Measurements from ENCODE around the gene SIDT1. TPM values are rescaled to one million over a fixed set of nuclear protein-coding genes. Genes with fewer than 3 reads are reported as not detected.

The SIDT1 gene
- polyA plus RNA-seq, 6 donors from 2014 or later, result 34.9 to 116 (median 54.8) TPM

GRCh38 chr3:113585228-113585627 lies 52.9 kb downstream of the SIDT1 start:
- DNase-seq (no peak), ATAC-seq (ENCODE audit: low read depth in 2 of 2) (no peak)
- Mint-ChIP-seq H3K4me1 (no peaks in the 10 kb centered on the region), H3K27ac (no peak overlapping the region), H3K9me3 (no peaks in the 10 kb centered on the region), H3K36me3 (peaks cover 24 to 26% of the 10 kb centered on the region in 2 donors), H3K27me3 (no peaks in the 10 kb centered on the region), H3K4me3 (no peak overlapping the region)

GRCh38 chr3:113585720-113586119 lies 53.4 kb downstream of the SIDT1 start:
- DNase-seq (no peak), ATAC-seq (ENCODE audit: low read depth in 2 of 2) (no peak)
- no peaks in the 10 kb centered on the region for H3K9me3 Mint-ChIP-seq
- H3K27me3 Mint-ChIP-seq, result no peaks in the 10 kb centered on the region
- peaks cover 23 to 27% of the 10 kb centered on the region in 2 donors for H3K36me3 Mint-ChIP-seq
- no peak overlapping the region for H3K27ac Mint-ChIP-seq
- no peak overlapping the region for H3K4me3 Mint-ChIP-seq
- no peaks in the 10 kb centered on the region for H3K4me1 Mint-ChIP-seq

GRCh38 chr3:113588806-113589205 lies 56.5 kb downstream of the SIDT1 start:
- DNase-seq, result no peak
- Mint-ChIP-seq H3K27ac (peak overlapping the region in 1 of 6 donors; percentile 41), H3K27me3 (no peaks in the 10 kb centered on the region), H3K4me1 (no peaks in the 10 kb centered on the region), H3K36me3 (peaks cover 20 to 27% of the 10 kb centered on the region in 2 donors), H3K4me3 (no peak overlapping the region), H3K9me3 (no peaks in the 10 kb centered on the region)
- no peak for ATAC-seq (ENCODE audit: low read depth in 2 of 2)

- H3K36me3 Mint-ChIP-seq, result peaks cover 19 to 27% of the 10 kb centered on the region in 2 donors
- DNase-seq (no peak), ATAC-seq (ENCODE audit: low read depth in 2 of 2) (no peak)
- no peaks in the 10 kb centered on the region for H3K9me3 Mint-ChIP-seq
- H3K27me3 Mint-ChIP-seq, result no peaks in the 10 kb centered on the region
- no peak overlapping the region for H3K27ac Mint-ChIP-seq
- no peaks in the 10 kb centered on the region for H3K4me1 Mint-ChIP-seq
- H3K4me3 Mint-ChIP-seq, result no peak overlapping the region
Observed at GRCh38 chr3:113589971-113590370, 57.6 kb downstream of the SIDT1 start.

GRCh38 chr3:113590983-113591382 lies 58.6 kb downstream of the SIDT1 start:
- no peaks in the 10 kb centered on the region for H3K9me3 Mint-ChIP-seq
- H3K4me1 Mint-ChIP-seq, result no peaks in the 10 kb centered on the region
- H3K27ac Mint-ChIP-seq, result peak overlapping the region in 1 of 6 donors; percentile 41
- no peak overlapping the region for H3K4me3 Mint-ChIP-seq
- DNase-seq, result no peak
- H3K27me3 Mint-ChIP-seq, result no peaks in the 10 kb centered on the region
- peaks cover 14 to 31% of the 10 kb centered on the region in 2 donors for H3K36me3 Mint-ChIP-seq
- ATAC-seq (ENCODE audit: low read depth in 2 of 2), result no peak

GRCh38 chr3:113594066-113594465 lies 61.7 kb downstream of the SIDT1 start:
- ATAC-seq (ENCODE audit: low read depth in 2 of 2) (no peak), DNase-seq (no peak)
- Mint-ChIP-seq H3K9me3 (no peaks in the 10 kb centered on the region), H3K27ac (peak overlapping the region in 1 of 6 donors; percentile 37), H3K4me1 (no peaks in the 10 kb centered on the region), H3K4me3 (no peak overlapping the region), H3K27me3 (no peaks in the 10 kb centered on the region), H3K36me3 (peaks cover 14 to 28% of the 10 kb centered on the region in 2 donors)

- Mint-ChIP-seq H3K27me3 (no peaks in the 10 kb centered on the region), H3K4me3 (no peak overlapping the region), H3K4me1 (no peaks in the 10 kb centered on the region), H3K27ac (no peak overlapping the region), H3K36me3 (peaks cover 7 to 13% of the 10 kb centered on the region in 2 donors), H3K9me3 (no peaks in the 10 kb centered on the region)
- ATAC-seq (ENCODE audit: low read depth in 2 of 2) (no peak), DNase-seq (no peak)
Observed at GRCh38 chr3:113597596-113598354, 65.4 kb downstream of the SIDT1 start.

- no peak for DNase-seq
- no peaks in the 10 kb centered on the region for H3K27me3 Mint-ChIP-seq
- H3K4me1 Mint-ChIP-seq, result peaks cover 0 to 5% (median 3%) of the 10 kb centered on the region in 3 donors
- no peak for ATAC-seq (ENCODE audit: low read depth in 2 of 2)
- H3K9me3 Mint-ChIP-seq, result no peaks in the 10 kb centered on the region
- H3K36me3 Mint-ChIP-seq, result peaks cover 7 to 17% of the 10 kb centered on the region in 2 donors
- H3K27ac Mint-ChIP-seq, result no peak overlapping the region
- H3K4me3 Mint-ChIP-seq, result no peak overlapping the region
Observed at GRCh38 chr3:113600418-113601182, 68.2 kb downstream of the SIDT1 start.

GRCh38 chr3:113601240-113601639 lies 68.9 kb downstream of the SIDT1 start:
- H3K36me3 Mint-ChIP-seq, result peaks cover 7 to 15% of the 10 kb centered on the region in 2 donors
- peak overlapping the region in 1 of 6 donors; percentile 35 for H3K27ac Mint-ChIP-seq
- H3K27me3 Mint-ChIP-seq, result no peaks in the 10 kb centered on the region
- H3K9me3 Mint-ChIP-seq, result no peaks in the 10 kb centered on the region
- H3K4me3 Mint-ChIP-seq, result no peak overlapping the region
- DNase-seq (no peak), ATAC-seq (ENCODE audit: low read depth in 2 of 2) (no peak)
- peaks cover 2 to 11% (median 3%) of the 10 kb centered on the region in 3 donors for H3K4me1 Mint-ChIP-seq

- Mint-ChIP-seq H3K4me3 (no peak overlapping the region), H3K27ac (no peak overlapping the region), H3K36me3 (peaks cover 7 to 15% of the 10 kb centered on the region in 2 donors), H3K4me1 (peaks cover 12 to 21% (median 13%) of the 10 kb centered on the region in 3 donors), H3K9me3 (no peaks in the 10 kb centered on the region), H3K27me3 (no peaks in the 10 kb centered on the region)
- DNase-seq, result no peak
- no peak for ATAC-seq (ENCODE audit: low read depth in 2 of 2)
Observed at GRCh38 chr3:113602256-113602655, 69.9 kb downstream of the SIDT1 start.

GRCh38 chr3:113602836-113603235 lies 70.5 kb downstream of the SIDT1 start:
- ATAC-seq (ENCODE audit: low read depth in 2 of 2) (no peak), DNase-seq (no peak)
- Mint-ChIP-seq H3K4me3 (no peak overlapping the region), H3K27me3 (no peaks in the 10 kb centered on the region), H3K4me1 (peaks cover 18 to 27% (median 18%) of the 10 kb centered on the region in 3 donors), H3K36me3 (peaks cover 7 to 15% of the 10 kb centered on the region in 2 donors), H3K27ac (no peak overlapping the region), H3K9me3 (no peaks in the 10 kb centered on the region)

GRCh38 chr3:113606539-113607218 lies 74.3 kb downstream of the SIDT1 start:
- Mint-ChIP-seq H3K4me3 (peak overlapping the region in 7 of 8 donors; percentile 12 to 82 (median 63)), H3K36me3 (peaks cover 11 to 32% of the 10 kb centered on the region in 2 donors)

GRCh38 chr3:113607219-113607596 lies 74.9 kb downstream of the SIDT1 start:
- H3K27ac Mint-ChIP-seq, result peak overlapping the region; percentile 16 to 94 (median 77)
- no peaks in the 10 kb centered on the region for H3K9me3 Mint-ChIP-seq
- ATAC-seq (ENCODE audit: low read depth in 2 of 2) (no peak), DNase-seq (no peak)
- H3K4me3 Mint-ChIP-seq, result peak overlapping the region in 5 of 8 donors; percentile 12 to 82 (median 63)
- H3K36me3 Mint-ChIP-seq, result peaks cover 11 to 35% of the 10 kb centered on the region in 2 donors
- H3K4me1 Mint-ChIP-seq, result peaks cover 23 to 33% (median 23%) of the 10 kb centered on the region in 3 donors
- no peaks in the 10 kb centered on the region for H3K27me3 Mint-ChIP-seq

More at GRCh38 chr3:113606539-113607218, 74.3 kb downstream of the SIDT1 start:
- peak overlapping the region; percentile 16 to 94 (median 77) for H3K27ac Mint-ChIP-seq
- H3K9me3 Mint-ChIP-seq, result no peaks in the 10 kb centered on the region
- no peaks in the 10 kb centered on the region for H3K27me3 Mint-ChIP-seq
- peaks cover 23 to 33% (median 23%) of the 10 kb centered on the region in 3 donors for H3K4me1 Mint-ChIP-seq
- DNase-seq, result peak; percentile 78
- peak; percentile 97 to 98 for ATAC-seq (ENCODE audit: low read depth in 2 of 2)
